Measurements from ENCODE around the gene F5. TPM values are rescaled to one million over a fixed set of nuclear protein-coding genes. Genes with fewer than 3 reads are reported as not detected.

F5 gene
- total and polyA plus RNA-seq, 10 of the 15 experiments (the other 5 are each of a cell fraction or from before 2014, with no cell fraction given), result under 0.01 to 3.8 (median 0.40) TPM

DNA sequence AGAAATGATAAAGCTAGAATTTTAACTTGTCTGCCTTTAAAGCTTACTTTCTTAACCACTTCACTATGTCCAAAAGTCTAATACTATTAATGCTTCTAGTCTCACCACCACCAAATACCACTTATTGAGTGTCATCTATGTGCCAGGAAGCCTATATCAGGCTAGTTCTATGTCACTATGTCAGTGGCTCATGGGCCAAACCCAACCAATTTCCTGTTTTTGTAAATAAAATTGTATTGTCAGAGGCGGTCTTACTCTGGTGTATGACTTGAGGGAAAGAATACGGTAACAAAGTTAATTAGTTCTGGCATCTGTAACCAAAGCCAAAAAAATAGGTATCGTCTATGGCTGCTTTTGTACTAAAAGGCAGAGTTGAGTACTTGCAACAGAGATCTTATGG is 14.8 kb downstream of the F5 start:
- H3K9me3 ChIP-seq (replicated peaks; ENCODE audit: control insufficient read depth, insufficient read depth, low read length), result no peaks in the 10 kb centered on the region
- H3K79me2 ChIP-seq (ENCODE audit: control insufficient read depth, insufficient read depth, low read length), result no peaks in the 10 kb centered on the region
- no peak for ATAC-seq
- no peak overlapping the region for H3K4me3 ChIP-seq
- TF ChIP-seq RAD21 (IDR thresholded peaks at IDR 0.05; ENCODE audit: insufficient read depth, low read depth, low read length) (no peak), STAT3 (IDR thresholded peaks at IDR 0.05; ENCODE audit: low read depth, low read length) (no peak), SMARCA5 (IDR thresholded peaks at IDR 0.05) (no peak), BHLHE40 (IDR thresholded peaks at IDR 0.05; ENCODE audit: borderline replicate concordance in 1 of 2, low read depth in 2 of 2, low read length in 1 of 2) (no peak), NR2C2 (IDR thresholded peaks at IDR 0.05; ENCODE audit: borderline replicate concordance, control insufficient read depth, insufficient read length, low read depth) (no peak), GABPA (IDR thresholded peaks at IDR 0.05; ENCODE audit: low read depth) (no peak), KDM1A (IDR thresholded peaks at IDR 0.05; ENCODE audit: borderline replicate concordance) (no peak), NFXL1 (IDR thresholded peaks at IDR 0.05; ENCODE audit: borderline replicate concordance) (no peak), MXI1 (IDR thresholded peaks at IDR 0.05; ENCODE audit: low read depth, low read length) (no peak)
- TF ChIP-seq, protein P1, sequence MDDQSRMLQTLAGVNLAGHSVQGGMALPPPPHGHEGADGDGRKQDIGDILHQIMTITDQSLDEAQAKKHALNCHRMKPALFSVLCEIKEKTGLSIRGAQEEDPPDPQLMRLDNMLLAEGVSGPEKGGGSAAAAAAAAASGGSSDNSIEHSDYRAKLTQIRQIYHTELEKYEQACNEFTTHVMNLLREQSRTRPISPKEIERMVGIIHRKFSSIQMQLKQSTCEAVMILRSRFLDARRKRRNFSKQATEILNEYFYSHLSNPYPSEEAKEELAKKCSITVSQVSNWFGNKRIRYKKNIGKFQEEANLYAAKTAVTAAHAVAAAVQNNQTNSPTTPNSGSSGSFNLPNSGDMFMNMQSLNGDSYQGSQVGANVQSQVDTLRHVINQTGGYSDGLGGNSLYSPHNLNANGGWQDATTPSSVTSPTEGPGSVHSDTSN (IDR thresholded peaks at IDR 0.05; ENCODE audit: insufficient replicate concordance, low read depth, low read length), result no peak
- TF ChIP-seq, protein P2, sequence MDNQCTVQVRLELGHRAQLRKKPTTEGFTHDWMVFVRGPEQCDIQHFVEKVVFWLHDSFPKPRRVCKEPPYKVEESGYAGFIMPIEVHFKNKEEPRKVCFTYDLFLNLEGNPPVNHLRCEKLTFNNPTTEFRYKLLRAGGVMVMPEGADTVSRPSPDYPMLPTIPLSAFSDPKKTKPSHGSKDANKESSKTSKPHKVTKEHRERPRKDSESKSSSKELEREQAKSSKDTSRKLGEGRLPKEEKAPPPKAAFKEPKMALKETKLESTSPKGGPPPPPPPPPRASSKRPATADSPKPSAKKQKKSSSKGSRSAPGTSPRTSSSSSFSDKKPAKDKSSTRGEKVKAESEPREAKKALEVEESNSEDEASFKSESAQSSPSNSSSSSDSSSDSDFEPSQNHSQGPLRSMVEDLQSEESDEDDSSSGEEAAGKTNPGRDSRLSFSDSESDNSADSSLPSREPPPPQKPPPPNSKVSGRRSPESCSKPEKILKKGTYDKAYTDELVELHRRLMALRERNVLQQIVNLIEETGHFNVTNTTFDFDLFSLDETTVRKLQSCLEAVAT (IDR thresholded peaks at IDR 0.05), result no peak
- in situ Hi-C loops (cut with MboI), result no loop called here
- RAD21 ChIA-PET (ENCODE audit: unreplicated experiment), result no interaction called here
- no peak overlapping the region for H2AFZ ChIP-seq (ENCODE audit: control insufficient read depth, low read depth, low read length)
- 43% methylated on average over 3 of the region's 3 CpGs for WGBS (ENCODE audit: insufficient coverage, insufficient replicate concordance, low lambda C conversion rate, missing lambda C conversion rate)
- DNase-seq (ENCODE audit: low read depth, low spot score), result no peak
- BruUV-seq (replicated peaks), result no TSS peak
- intact Hi-C loops (cut with micrococcal nuclease; ENCODE audit: unreplicated experiment), result no loop called here
- H3K9ac ChIP-seq (ENCODE audit: control insufficient read depth, insufficient read depth, low read length), result no peak overlapping the region
- POLR2A ChIA-PET, result no interaction called here
- CTCF ChIA-PET, result no interaction called here
- H3K27me3 ChIP-seq (replicated peaks in 1 of 2; ENCODE audit: control insufficient read depth in 2 of 2, insufficient read depth in 2 of 2, low read length in 1 of 2), result no peaks in the 10 kb centered on the region
- H4K20me1 ChIP-seq (ENCODE audit: control insufficient read depth, insufficient read depth), result no peaks in the 10 kb centered on the region
- no peaks in the 10 kb centered on the region for H3K36me3 ChIP-seq (ENCODE audit: control insufficient read depth in 2 of 2, insufficient read depth in 2 of 2, low read length in 1 of 2)
- H3K27ac ChIP-seq (ENCODE audit: control insufficient read depth, insufficient read depth), result no peak overlapping the region
- no peak for FAIRE-seq
- H3K4me2 ChIP-seq (ENCODE audit: control insufficient read depth, insufficient read depth), result no peak overlapping the region
- no peaks in the 10 kb centered on the region for H3K4me1 ChIP-seq (ENCODE audit: control insufficient read depth, insufficient read depth, low read length)
- SMC1A ChIA-PET (ENCODE audit: uncharacterized antibody, unreplicated experiment), result no interaction called here

All from GM12878 (cell line).